ENCODE results near the gene SYTL1.

The SYTL1 gene

GRCh38 chr1:27357281-27358037, 15.6 kb downstream of the SYTL1 start:
- TF ChIP-seq CTCF (IDR thresholded peaks at IDR 0.05; ENCODE audit: control insufficient read depth, extremely low read depth, insufficient read depth): peak; percentile 91
- DNase-seq (ENCODE audit: low read depth): no peak
- H3K4me3 ChIP-seq (ENCODE audit: low read depth, low read length): no peak overlapping the region

- no peak for TF ChIP-seq CTCF (IDR thresholded peaks at IDR 0.05; ENCODE audit: control insufficient read depth, extremely low read depth, insufficient read depth)
- no peak overlapping the region for H3K4me3 ChIP-seq (ENCODE audit: low read depth, low read length)
- DNase-seq (ENCODE audit: low read depth): no peak
These were observed 16.5 kb downstream of the SYTL1 start for GRCh38 chr1:27358038-27358927.

- no peak overlapping the region for H3K4me3 ChIP-seq (ENCODE audit: low read depth, low read length)
- no peak for DNase-seq (ENCODE audit: low read depth)
- no peak for TF ChIP-seq CTCF (IDR thresholded peaks at IDR 0.05; ENCODE audit: control insufficient read depth, extremely low read depth, insufficient read depth)
These were observed 17.1 kb downstream of the SYTL1 start for GRCh38 chr1:27358928-27359313.

GRCh38 chr1:27359822-27360158, 18.0 kb downstream of the SYTL1 start:
- no peak for TF ChIP-seq CTCF (IDR thresholded peaks at IDR 0.05; ENCODE audit: control insufficient read depth, extremely low read depth, insufficient read depth)
- no peak overlapping the region for H3K4me3 ChIP-seq (ENCODE audit: low read depth, low read length)
- DNase-seq (ENCODE audit: low read depth): no peak

GRCh38 chr1:27360159-27361043, 18.6 kb downstream of the SYTL1 start:
- H3K4me3 ChIP-seq (ENCODE audit: low read depth, low read length): no peak overlapping the region
- DNase-seq (ENCODE audit: low read depth): no peak
- no peak for TF ChIP-seq CTCF (IDR thresholded peaks at IDR 0.05; ENCODE audit: control insufficient read depth, extremely low read depth, insufficient read depth)

- no peak for DNase-seq (ENCODE audit: low read depth)
- no peak for TF ChIP-seq CTCF (IDR thresholded peaks at IDR 0.05; ENCODE audit: control insufficient read depth, extremely low read depth, insufficient read depth)
- H3K4me3 ChIP-seq (ENCODE audit: low read depth, low read length): no peak overlapping the region
These were observed 19.2 kb downstream of the SYTL1 start for GRCh38 chr1:27361044-27361402.
